Activated CD4-positive, alpha-beta T cell treated with anti-CD3 and anti-CD28 coated beads for 4 hours (primary cell): Measurements from ENCODE around the gene LCN1.

ENCODE experiments used
- DNase-seq, 2 donors: peaks; one replicate each; pipeline ENCODE4 v3.0.0-alpha.2; 2020

Gene LCN1

GRCh38 chr9:135574331-135574730 lies 53.1 kb downstream of the LCN1 start:
- DNase-seq, result no peak

- no peak for DNase-seq
Measured at GRCh38 chr9:135574943-135575342, 53.7 kb downstream of the LCN1 start.
